ENCODE results near the gene CCND2.

DNA sequence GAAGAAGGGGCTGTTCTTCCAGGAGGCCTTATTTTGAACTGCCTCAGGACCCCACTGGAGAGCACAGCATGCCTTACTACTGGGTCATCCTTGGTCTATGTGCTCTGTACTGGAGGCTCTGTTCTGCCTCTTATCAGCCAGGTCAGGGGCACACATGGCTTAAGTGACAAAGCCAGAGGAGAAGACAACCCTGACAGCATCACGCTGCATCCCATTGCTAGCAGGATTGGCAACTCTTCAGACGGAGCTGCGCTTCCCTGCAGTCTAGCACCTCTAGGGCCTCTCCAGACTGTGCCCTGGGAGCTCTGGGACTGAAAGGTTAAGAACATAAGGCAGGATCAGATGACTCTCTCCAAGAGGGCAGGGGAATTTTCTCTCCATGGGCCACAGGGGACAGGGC is 30.2 kb downstream of the CCND2 start:
- TF ChIP-seq, protein P1, sequence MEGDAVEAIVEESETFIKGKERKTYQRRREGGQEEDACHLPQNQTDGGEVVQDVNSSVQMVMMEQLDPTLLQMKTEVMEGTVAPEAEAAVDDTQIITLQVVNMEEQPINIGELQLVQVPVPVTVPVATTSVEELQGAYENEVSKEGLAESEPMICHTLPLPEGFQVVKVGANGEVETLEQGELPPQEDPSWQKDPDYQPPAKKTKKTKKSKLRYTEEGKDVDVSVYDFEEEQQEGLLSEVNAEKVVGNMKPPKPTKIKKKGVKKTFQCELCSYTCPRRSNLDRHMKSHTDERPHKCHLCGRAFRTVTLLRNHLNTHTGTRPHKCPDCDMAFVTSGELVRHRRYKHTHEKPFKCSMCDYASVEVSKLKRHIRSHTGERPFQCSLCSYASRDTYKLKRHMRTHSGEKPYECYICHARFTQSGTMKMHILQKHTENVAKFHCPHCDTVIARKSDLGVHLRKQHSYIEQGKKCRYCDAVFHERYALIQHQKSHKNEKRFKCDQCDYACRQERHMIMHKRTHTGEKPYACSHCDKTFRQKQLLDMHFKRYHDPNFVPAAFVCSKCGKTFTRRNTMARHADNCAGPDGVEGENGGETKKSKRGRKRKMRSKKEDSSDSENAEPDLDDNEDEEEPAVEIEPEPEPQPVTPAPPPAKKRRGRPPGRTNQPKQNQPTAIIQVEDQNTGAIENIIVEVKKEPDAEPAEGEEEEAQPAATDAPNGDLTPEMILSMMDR (IDR thresholded peaks at IDR 0.05), result no peak
- TF ChIP-seq POLR2A (IDR thresholded peaks at IDR 0.05), result no peak

Measured in testis (tissue), 2 donors.